Hematopoietic multipotent progenitor cell treated with erythropoietin and hydrocortisone succinate and interleukin-3 and kit ligand, for 8 days (in vitro differentiated cells): ENCODE data around the gene ZNF593OS.

ENCODE experiments used
- DNase-seq: peaks from one replicate; pipeline ENCODE4 v3.0.0-alpha.2; 2015

Gene ZNF593OS

GRCh38 chr1:26125946-26126320 is 45.7 kb downstream of the ZNF593OS start:
- peak; percentile 49 for DNase-seq

- no peak for DNase-seq
Measured at GRCh38 chr1:26125382-26125781, 46.2 kb downstream of the ZNF593OS start.

GRCh38 chr1:26124418-26125331 is 47.0 kb downstream of the ZNF593OS start:
- DNase-seq, result no peak

DNA sequence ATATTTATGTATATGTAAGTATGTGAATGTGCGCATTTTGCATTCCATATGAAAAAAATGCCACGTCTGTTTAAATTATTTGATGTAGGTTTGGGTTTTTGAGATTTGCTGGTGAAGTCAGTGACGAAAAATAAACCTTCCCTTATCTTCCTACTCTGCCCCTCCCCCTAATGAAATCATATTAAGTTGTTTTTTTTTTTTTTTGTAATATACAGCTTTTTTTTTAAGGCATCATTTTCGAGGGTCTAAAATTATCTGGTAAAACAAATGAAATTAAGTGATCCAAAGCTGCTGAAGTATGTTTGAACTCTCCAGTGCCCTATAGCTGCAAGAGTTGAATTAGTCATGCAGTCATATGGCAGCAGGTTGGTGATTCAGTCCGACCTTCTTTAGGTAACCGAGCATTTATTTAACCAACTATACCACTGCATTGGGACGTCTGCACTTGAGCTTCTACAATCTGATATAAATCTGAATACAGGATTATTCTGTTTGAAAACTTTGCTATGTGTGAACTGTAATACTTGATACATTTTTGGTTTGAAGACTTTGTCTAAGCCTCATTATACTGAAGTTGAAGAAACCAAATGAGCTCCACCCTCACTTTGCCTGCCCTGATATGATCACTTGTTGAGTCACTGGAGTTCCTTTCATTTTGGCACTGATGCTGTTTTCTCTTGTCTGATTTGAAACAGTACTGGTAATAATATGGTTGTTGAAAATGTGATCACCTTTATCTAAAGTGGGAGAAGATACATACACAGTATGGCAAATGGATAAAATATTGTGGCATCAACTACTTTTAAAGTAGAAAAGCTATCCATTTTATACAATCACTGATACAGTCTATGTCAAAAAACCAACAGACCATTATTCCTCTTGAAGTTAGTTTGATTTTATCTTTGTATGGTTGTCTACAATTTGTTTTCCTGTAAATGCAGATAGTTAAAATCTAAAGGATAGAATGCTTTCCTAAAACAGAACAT is 48.4 kb downstream of the ZNF593OS start:
- peak; percentile 90 for DNase-seq

- peak; percentile 70 for DNase-seq
Measured at GRCh38 chr1:26121854-26122773, 49.5 kb downstream of the ZNF593OS start.

DNA sequence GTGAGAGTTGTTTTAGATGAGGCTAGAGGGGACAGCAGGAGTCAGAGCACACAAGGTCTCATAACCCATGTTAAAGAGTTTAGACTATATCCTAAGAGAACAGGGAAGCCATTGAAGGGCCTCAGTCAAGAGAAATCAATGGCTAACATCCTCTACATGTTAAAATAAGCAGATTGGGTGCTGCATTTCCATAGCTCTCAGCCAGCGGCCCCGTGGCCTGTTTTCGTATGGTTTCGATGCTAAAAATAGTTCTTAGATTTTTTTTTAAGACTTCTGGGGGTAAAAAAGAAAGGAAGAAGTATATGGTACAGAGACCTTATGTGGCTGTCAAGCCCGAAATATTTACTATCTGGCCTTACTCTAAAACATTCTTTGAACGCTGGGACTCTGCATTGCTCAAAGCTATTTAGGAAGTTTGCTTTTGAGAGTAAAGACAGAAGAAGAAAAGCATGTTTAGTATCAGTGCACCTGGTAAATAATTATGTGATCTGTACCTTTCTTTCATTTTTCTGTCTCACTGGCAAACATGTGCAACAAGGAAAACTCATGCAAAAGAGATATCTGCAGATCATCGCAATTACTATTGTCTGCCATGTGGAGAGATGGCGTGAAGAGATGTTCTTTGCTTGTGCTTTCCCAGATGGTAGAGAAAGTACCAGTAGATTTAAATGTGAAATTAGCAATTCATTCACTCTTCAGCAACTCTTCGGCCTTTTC is 51.6 kb downstream of the ZNF593OS start:
- DNase-seq, result no peak
